RWPE1 (cell line): ENCODE measurements around the gene FAM110A.

Source experiments
- CTCF ChIA-PET: fragments of 350-600 bp; sonication (Branson Sonifier 250); formaldehyde crosslinking; extraction: SDS; loops from one replicate; lab custom pipeline; 2021; lab: Yijun Ruan, JAX
- POLR2A ChIA-PET: fragments of 400-600 bp; formaldehyde crosslinking; extraction: SDS; loops from one replicate; lab custom pipeline; 2020; ENCODE audit warnings: antibody characterized with exemption; ENCODE audit not compliant: low non-redundant PET; lab: Yijun Ruan, JAX
- DNase-seq: peaks from one replicate; pipeline ENCODE4 v3.0.0; 2012; ENCODE audit warnings: low spot score
- H3K27ac ChIP-seq: fragments of 450-650 bp; 2 replicates; pipeline ENCODE4 v1.5.1; 2017
- TF ChIP-seq, protein P1 (sequence below): fragments of 450-650 bp; conservative IDR thresholded peaks from 2 replicates; pipeline ENCODE4 v1.5.1; 2017; ENCODE audit warnings: low read depth, mild to moderate bottlenecking

Gene FAM110A

DNA sequence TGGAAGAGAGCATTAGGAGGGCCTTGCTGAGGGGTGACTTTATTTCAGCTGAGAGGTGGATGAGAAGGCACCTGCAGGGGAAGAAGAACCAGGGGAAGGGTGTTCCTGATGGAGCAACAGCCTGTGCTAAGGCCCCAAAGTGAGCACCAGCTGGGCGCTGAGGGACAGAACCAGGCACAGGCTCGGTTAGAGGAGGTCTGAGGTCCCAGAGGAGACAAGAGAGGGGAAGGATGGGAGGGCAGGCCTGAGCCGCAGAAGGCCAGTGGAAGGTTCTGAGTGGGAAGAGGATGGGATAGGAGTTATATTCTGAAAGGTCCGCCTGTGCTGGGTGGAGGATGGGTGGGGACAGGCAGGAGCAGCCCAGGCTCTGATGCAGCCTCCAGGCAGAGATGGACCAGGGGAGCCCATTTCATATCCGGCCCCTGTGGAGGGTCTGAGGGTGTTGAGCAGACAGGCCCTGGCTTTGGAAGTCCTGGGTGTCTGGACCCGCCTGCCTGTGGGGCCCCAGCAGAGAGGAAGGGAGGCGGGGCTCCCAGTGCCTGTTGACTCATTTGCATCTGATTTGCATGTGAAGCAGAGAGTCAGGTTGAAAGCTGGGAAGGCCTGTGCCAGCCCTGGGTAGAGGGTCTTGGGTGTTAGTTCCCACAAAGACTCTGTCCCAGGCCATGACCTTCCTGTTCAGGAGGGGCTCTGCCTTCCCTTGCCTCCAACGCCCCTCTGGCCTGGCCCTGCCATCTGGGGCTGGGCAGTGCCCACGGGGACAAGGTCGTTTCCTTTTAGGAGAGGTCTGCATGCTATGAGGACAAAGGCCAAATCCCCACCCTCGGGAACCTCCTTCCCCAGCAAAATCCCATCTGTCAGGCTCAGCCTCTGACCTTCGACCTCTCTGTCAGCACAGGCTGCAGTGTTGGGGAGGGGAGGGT lies 10.6 kb upstream of the FAM110A start:
- POLR2A ChIA-PET: no interaction called here
- no peak for DNase-seq
- CTCF ChIA-PET: interaction anchor here (0.6 kb wide), 1 partner anchor 134 kb away, joined by 5 read pairs; no protein-coding TSS in a partner anchor
- no peak overlapping the region for H3K27ac ChIP-seq
- TF ChIP-seq, protein P1, sequence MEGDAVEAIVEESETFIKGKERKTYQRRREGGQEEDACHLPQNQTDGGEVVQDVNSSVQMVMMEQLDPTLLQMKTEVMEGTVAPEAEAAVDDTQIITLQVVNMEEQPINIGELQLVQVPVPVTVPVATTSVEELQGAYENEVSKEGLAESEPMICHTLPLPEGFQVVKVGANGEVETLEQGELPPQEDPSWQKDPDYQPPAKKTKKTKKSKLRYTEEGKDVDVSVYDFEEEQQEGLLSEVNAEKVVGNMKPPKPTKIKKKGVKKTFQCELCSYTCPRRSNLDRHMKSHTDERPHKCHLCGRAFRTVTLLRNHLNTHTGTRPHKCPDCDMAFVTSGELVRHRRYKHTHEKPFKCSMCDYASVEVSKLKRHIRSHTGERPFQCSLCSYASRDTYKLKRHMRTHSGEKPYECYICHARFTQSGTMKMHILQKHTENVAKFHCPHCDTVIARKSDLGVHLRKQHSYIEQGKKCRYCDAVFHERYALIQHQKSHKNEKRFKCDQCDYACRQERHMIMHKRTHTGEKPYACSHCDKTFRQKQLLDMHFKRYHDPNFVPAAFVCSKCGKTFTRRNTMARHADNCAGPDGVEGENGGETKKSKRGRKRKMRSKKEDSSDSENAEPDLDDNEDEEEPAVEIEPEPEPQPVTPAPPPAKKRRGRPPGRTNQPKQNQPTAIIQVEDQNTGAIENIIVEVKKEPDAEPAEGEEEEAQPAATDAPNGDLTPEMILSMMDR: no peak

DNA sequence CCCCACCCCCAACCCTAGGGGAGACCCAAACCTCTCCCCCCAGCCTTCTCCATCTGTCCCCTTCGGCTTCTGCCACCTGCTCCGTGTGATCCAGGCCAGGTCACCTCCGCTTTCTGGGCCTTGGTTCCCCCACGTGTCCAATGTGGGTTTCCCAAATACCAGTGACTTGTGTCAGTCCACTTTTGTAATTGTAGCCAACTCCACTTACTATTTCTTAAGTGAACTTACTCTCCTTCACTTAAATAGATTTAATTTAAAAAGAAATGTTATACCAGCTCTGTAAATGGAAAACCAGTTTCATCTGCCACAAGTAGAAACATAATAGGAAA lies 10.0 kb upstream of the FAM110A start:
- ChIA-PET CTCF (interaction anchor here (0.6 kb wide), 1 partner anchor 134 kb away, joined by 5 read pairs; no protein-coding TSS in a partner anchor), POLR2A (no interaction called here)
- no peak for DNase-seq
- TF ChIP-seq, protein P1: no peak
- H3K27ac ChIP-seq: no peak overlapping the region

DNA sequence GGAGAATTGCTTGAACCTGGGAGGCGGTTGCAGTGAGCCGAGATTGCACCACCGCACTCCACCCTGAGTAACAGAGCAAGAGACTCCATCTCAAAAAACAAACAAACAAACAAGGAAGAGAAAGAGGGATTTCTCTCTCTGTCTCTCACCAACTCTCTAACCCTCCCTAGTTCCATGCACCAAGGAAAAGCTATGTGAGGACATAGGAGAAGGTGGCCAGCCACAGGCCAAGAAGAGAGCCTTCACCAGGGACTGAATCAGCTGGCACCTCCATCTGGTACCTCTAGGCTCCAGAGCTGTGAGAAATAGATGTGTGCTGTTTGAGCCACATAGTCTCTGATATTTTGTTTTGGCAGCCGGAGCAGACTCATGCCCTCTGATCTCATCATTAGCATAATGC lies 9.0 kb upstream of the FAM110A start:
- POLR2A ChIA-PET: no interaction called here
- no peak overlapping the region for H3K27ac ChIP-seq
- DNase-seq: no peak
- CTCF ChIA-PET: no interaction called here
- TF ChIP-seq, protein P1: no peak

DNA sequence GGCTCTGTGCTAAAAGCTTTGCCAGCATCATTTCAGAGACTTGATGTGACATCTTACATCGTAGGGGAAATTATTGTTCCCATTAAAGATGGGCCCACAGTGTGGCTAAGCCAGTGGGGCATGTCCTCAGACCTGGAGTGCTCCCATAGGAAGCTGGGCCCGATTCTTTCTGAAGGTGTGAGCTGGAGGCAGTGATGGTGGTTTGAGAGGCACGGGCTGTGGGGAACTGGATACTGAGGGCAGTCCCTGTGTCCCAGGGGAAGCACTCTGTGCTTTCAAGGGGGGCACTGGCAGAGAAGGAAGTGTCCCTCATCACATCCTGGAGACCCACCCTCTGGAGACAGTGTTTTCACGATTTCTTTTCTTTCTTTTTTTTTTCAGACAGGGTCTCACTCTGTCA lies 8.6 kb upstream of the FAM110A start:
- DNase-seq: no peak
- H3K27ac ChIP-seq: no peak overlapping the region
- ChIA-PET POLR2A (no interaction called here), CTCF (interaction anchor here (1.1 kb wide), 1 partner anchor 172 kb away, joined by 3 read pairs; no protein-coding TSS in a partner anchor)
- TF ChIP-seq, protein P1: no peak

DNA sequence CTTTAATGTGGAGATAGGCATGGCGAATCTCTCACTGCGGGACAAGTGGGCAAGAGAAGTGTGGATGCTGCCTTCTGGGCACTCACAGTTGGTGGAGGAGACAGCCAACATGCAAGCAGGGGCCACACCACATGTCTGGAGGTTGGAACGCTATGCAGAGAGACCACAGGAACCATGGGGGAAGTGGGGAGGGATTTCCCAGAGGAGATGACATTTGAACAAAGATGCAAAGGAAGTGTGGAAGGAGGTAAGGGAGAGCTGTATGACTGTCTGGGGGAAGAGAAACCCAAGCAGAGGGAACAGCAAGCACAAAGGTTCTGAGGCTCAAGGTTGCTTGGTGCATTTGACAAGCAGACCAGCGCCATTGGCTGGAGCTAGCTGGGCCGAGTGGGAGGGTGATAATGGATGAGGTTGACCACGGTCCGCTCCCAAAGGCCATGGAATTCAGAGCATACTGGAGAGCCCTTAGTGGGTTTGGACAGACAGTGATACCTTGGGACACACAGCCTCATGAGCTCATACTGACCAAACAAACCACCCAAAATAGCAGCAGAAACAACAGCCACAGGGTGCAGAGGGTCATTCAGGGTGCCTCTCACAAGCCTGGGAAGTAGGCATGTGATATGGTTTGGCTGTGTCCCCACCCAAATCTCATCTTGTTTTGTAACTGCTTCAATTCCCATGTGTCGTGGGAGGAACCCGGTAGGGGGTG lies 7.6 kb upstream of the FAM110A start:
- no peak overlapping the region for H3K27ac ChIP-seq
- CTCF ChIA-PET: interaction anchor here (0.6 to 1.2 kb wide), 4 partner anchors 147 to 1260 kb away, joined by 3 to 5 read pairs (median 4); no protein-coding TSS in a partner anchor

More for the DNA sequence above, 7.6 kb upstream of the FAM110A start:
- no peak for DNase-seq
- TF ChIP-seq, protein P1: no peak
- POLR2A ChIA-PET: no interaction called here
